Measurements from ENCODE around the gene BRPF1.

- no peak for TF ChIP-seq POLR2AphosphoS5 (IDR thresholded peaks at IDR 0.05; ENCODE audit: low read depth, low read length)
- TF ChIP-seq, protein P1, sequence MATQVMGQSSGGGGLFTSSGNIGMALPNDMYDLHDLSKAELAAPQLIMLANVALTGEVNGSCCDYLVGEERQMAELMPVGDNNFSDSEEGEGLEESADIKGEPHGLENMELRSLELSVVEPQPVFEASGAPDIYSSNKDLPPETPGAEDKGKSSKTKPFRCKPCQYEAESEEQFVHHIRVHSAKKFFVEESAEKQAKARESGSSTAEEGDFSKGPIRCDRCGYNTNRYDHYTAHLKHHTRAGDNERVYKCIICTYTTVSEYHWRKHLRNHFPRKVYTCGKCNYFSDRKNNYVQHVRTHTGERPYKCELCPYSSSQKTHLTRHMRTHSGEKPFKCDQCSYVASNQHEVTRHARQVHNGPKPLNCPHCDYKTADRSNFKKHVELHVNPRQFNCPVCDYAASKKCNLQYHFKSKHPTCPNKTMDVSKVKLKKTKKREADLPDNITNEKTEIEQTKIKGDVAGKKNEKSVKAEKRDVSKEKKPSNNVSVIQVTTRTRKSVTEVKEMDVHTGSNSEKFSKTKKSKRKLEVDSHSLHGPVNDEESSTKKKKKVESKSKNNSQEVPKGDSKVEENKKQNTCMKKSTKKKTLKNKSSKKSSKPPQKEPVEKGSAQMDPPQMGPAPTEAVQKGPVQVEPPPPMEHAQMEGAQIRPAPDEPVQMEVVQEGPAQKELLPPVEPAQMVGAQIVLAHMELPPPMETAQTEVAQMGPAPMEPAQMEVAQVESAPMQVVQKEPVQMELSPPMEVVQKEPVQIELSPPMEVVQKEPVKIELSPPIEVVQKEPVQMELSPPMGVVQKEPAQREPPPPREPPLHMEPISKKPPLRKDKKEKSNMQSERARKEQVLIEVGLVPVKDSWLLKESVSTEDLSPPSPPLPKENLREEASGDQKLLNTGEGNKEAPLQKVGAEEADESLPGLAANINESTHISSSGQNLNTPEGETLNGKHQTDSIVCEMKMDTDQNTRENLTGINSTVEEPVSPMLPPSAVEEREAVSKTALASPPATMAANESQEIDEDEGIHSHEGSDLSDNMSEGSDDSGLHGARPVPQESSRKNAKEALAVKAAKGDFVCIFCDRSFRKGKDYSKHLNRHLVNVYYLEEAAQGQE (IDR thresholded peaks at IDR 0.05; ENCODE audit: insufficient read depth in 1 of 2, low read depth in 2 of 2, low read length in 2 of 2): no peak
- TF ChIP-seq TAF1 (IDR thresholded peaks at IDR 0.05; ENCODE audit: borderline replicate concordance, insufficient read depth, low read length): no peak
- no peak for TF ChIP-seq SIN3A (IDR thresholded peaks at IDR 0.05; ENCODE audit: borderline replicate concordance, insufficient read depth, low read length)
Measured at GRCh38 chr3:9701006-9701405, 30.5 kb upstream of the BRPF1 start.

Data from PFSK-1 (cell line).